Measurements from ENCODE around the gene TRAF2. TPM values are rescaled to one million over a fixed set of nuclear protein-coding genes. Genes with fewer than 3 reads are reported as not detected.
A peak's percentile ranks its signal among the peaks of the same experiment; 100 is the strongest.

TRAF2 gene
- total RNA-seq, 1 donor from 2014 or later = 14.4 TPM

DNA sequence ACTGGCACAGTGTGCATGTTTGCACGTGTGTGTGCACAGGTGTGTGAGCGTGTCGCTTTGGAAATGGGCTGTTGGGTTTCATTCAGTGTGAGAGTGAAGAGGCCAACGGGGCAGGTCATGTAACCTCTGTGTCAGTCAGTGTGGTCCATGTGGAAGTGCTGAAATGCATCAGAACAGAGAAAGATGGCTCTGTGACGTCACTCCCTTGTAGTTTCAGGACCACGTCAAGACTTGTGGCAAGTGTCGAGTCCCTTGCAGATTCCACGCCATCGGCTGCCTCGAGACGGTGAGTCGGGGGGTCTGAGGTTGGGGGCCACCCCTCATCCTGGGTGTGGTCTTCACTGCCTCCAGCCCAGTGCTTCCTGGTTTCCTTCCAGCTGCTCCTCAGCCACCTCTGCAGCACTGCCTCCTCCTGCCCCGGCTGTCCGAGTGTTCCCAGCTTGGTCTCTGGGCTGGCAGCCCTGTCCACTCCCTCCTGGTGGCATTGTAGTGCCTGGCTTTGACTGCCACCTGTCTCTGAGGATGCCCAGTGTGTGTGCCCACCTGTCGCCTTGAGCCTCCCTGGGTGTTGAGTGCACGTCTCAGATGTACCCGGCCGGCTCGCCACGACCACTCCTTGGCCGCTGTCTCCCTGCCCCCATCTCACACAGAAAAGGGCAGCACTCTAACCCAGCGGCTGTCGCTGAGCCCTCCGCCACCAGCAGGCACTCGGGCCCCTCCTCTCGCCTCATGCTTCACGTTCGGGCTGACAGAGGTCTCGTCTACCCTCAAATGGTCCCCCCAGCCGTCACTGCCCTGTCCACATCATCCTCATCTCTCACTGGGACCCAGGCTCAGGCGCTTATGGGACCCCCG, 30.2 kb downstream of the TRAF2 start:
- Histone ChIP-seq H3K27ac (ENCODE audit: low read depth, low read length) (no peak overlapping the region), H3K4me2 (ENCODE audit: low read length) (no peak overlapping the region), H3K27me3 (ENCODE audit: insufficient read depth, low read length) (no peaks in the 10 kb centered on the region), H3K4me3 (ENCODE audit: insufficient read depth, low read depth, low read length) (no peak overlapping the region), H3K4me1 (ENCODE audit: insufficient read depth, low read length) (no peaks in the 10 kb centered on the region), H3K9ac (ENCODE audit: low read length) (no peak overlapping the region), H4K20me1 (ENCODE audit: insufficient read depth, low read length) (peaks cover 3% of the 10 kb centered on the region), H3K36me3 (ENCODE audit: insufficient read depth, low read length) (peaks cover 8% of the 10 kb centered on the region), H3K79me2 (ENCODE audit: insufficient read depth, low read length) (no peaks in the 10 kb centered on the region), H3K9me3 (ENCODE audit: insufficient read depth, low read depth, low read length) (no peaks in the 10 kb centered on the region), H2AFZ (ENCODE audit: low read depth, low read length) (no peak overlapping the region)
- H3K27me3 Mint-ChIP-seq (ENCODE audit: low read depth, unreplicated experiment) = no peaks in the 10 kb centered on the region
- no peak overlapping the region for H3K27ac Mint-ChIP-seq (ENCODE audit: unreplicated experiment)
- H3K9me3 Mint-ChIP-seq (ENCODE audit: unreplicated experiment) = no peaks in the 10 kb centered on the region
- H3K4me3 Mint-ChIP-seq (ENCODE audit: unreplicated experiment) = no peak overlapping the region
- H3K4me1 Mint-ChIP-seq (ENCODE audit: low read depth, unreplicated experiment) = no peaks in the 10 kb centered on the region
- H3K36me3 Mint-ChIP-seq (ENCODE audit: low read depth, unreplicated experiment) = peaks cover 11% of the 10 kb centered on the region
- DNase-seq (ENCODE audit: low read depth) (no peak), FAIRE-seq (no peak)
- TF ChIP-seq EZH2 (IDR thresholded peaks at IDR 0.05; ENCODE audit: insufficient read depth, low read length) = no peak
- TF ChIP-seq, protein P1, sequence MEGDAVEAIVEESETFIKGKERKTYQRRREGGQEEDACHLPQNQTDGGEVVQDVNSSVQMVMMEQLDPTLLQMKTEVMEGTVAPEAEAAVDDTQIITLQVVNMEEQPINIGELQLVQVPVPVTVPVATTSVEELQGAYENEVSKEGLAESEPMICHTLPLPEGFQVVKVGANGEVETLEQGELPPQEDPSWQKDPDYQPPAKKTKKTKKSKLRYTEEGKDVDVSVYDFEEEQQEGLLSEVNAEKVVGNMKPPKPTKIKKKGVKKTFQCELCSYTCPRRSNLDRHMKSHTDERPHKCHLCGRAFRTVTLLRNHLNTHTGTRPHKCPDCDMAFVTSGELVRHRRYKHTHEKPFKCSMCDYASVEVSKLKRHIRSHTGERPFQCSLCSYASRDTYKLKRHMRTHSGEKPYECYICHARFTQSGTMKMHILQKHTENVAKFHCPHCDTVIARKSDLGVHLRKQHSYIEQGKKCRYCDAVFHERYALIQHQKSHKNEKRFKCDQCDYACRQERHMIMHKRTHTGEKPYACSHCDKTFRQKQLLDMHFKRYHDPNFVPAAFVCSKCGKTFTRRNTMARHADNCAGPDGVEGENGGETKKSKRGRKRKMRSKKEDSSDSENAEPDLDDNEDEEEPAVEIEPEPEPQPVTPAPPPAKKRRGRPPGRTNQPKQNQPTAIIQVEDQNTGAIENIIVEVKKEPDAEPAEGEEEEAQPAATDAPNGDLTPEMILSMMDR (IDR thresholded peaks at IDR 0.05; ENCODE audit: insufficient read depth, low read depth, low read length) = no peak

GRCh38 chr9:136917902-136918301, 31.6 kb downstream of the TRAF2 start:
- Mint-ChIP-seq H3K4me3 (ENCODE audit: unreplicated experiment) (no peak overlapping the region), H3K36me3 (ENCODE audit: low read depth, unreplicated experiment) (peaks cover 15% of the 10 kb centered on the region), H3K9me3 (ENCODE audit: unreplicated experiment) (no peaks in the 10 kb centered on the region), H3K27ac (ENCODE audit: unreplicated experiment) (no peak overlapping the region), H3K27me3 (ENCODE audit: low read depth, unreplicated experiment) (no peaks in the 10 kb centered on the region), H3K4me1 (ENCODE audit: low read depth, unreplicated experiment) (no peaks in the 10 kb centered on the region)
- no peaks in the 10 kb centered on the region for H3K4me1 ChIP-seq (ENCODE audit: insufficient read depth, low read length)
- FAIRE-seq = no peak
- peaks cover 6% of the 10 kb centered on the region for H3K36me3 ChIP-seq (ENCODE audit: insufficient read depth, low read length)
- TF ChIP-seq EZH2 (IDR thresholded peaks at IDR 0.05; ENCODE audit: insufficient read depth, low read length) = no peak
- TF ChIP-seq, protein P1 (IDR thresholded peaks at IDR 0.05; ENCODE audit: insufficient read depth, low read depth, low read length) = no peak
- H3K27me3 ChIP-seq (ENCODE audit: insufficient read depth, low read length) = no peaks in the 10 kb centered on the region
- no peaks in the 10 kb centered on the region for H3K9me3 ChIP-seq (ENCODE audit: insufficient read depth, low read depth, low read length)
- H3K4me2 ChIP-seq (ENCODE audit: low read length) = no peak overlapping the region
- no peak overlapping the region for H3K9ac ChIP-seq (ENCODE audit: low read length)
- H3K4me3 ChIP-seq (ENCODE audit: insufficient read depth, low read depth, low read length) = no peak overlapping the region
- DNase-seq (ENCODE audit: low read depth) = no peak
- no peak overlapping the region for H2AFZ ChIP-seq (ENCODE audit: low read depth, low read length)
- H3K27ac ChIP-seq (ENCODE audit: low read depth, low read length) = no peak overlapping the region
- peaks cover 3% of the 10 kb centered on the region for H4K20me1 ChIP-seq (ENCODE audit: insufficient read depth, low read length)
- H3K79me2 ChIP-seq (ENCODE audit: insufficient read depth, low read length) = no peaks in the 10 kb centered on the region

DNA sequence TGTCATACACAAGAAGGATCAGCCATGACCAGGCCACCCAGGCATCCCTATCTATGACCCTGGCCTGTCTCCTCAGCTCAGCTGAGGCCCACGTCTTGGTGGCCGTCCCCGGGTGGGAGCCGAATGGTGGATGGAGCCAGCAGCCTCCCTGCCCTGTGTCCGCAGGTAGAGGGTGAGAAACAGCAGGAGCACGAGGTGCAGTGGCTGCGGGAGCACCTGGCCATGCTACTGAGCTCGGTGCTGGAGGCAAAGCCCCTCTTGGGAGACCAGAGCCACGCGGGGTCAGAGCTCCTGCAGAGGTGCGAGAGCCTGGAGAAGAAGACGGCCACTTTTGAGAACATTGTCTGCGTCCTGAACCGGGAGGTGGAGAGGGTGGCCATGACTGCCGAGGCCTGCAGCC, 33.8 kb downstream of the TRAF2 start:
- H3K36me3 ChIP-seq (ENCODE audit: insufficient read depth, low read length) = peaks cover 6% of the 10 kb centered on the region
- Mint-ChIP-seq H3K4me3 (ENCODE audit: unreplicated experiment) (no peak overlapping the region), H3K27ac (ENCODE audit: unreplicated experiment) (peak overlapping the region; percentile 26), H3K9me3 (ENCODE audit: unreplicated experiment) (no peaks in the 10 kb centered on the region), H3K4me1 (ENCODE audit: low read depth, unreplicated experiment) (no peaks in the 10 kb centered on the region), H3K27me3 (ENCODE audit: low read depth, unreplicated experiment) (no peaks in the 10 kb centered on the region), H3K36me3 (ENCODE audit: low read depth, unreplicated experiment) (peaks cover 15% of the 10 kb centered on the region)
- H3K4me3 ChIP-seq (ENCODE audit: insufficient read depth, low read depth, low read length) = no peak overlapping the region
- no peaks in the 10 kb centered on the region for H3K79me2 ChIP-seq (ENCODE audit: insufficient read depth, low read length)
- H3K4me2 ChIP-seq (ENCODE audit: low read length) = no peak overlapping the region
- H3K9ac ChIP-seq (ENCODE audit: low read length) = no peak overlapping the region
- H4K20me1 ChIP-seq (ENCODE audit: insufficient read depth, low read length) = peaks cover 3% of the 10 kb centered on the region
- TF ChIP-seq, protein P1 (IDR thresholded peaks at IDR 0.05; ENCODE audit: insufficient read depth, low read depth, low read length) = no peak
- TF ChIP-seq EZH2 (IDR thresholded peaks at IDR 0.05; ENCODE audit: insufficient read depth, low read length) = no peak
- DNase-seq (ENCODE audit: low read depth) (no peak), FAIRE-seq (no peak)
- no peaks in the 10 kb centered on the region for H3K4me1 ChIP-seq (ENCODE audit: insufficient read depth, low read length)
- no peak overlapping the region for H2AFZ ChIP-seq (ENCODE audit: low read depth, low read length)
- no peak overlapping the region for H3K27ac ChIP-seq (ENCODE audit: low read depth, low read length)
- H3K9me3 ChIP-seq (ENCODE audit: insufficient read depth, low read depth, low read length) = no peaks in the 10 kb centered on the region
- no peaks in the 10 kb centered on the region for H3K27me3 ChIP-seq (ENCODE audit: insufficient read depth, low read length)

Data from astrocyte (in vitro differentiated cells and primary cell).